GM21576 (cell line): ENCODE measurements around the gene KRTAP10-3.
"Not testable (repeated sequence)": the region's sequence is repeated elsewhere in the genome, so short reads cannot be mapped to it uniquely, and the experiment has no call there.

ENCODE experiments used
- ATAC-seq: cut with Tn5 transposase; IDR thresholded peaks from one replicate; pipeline ENCODE4 v1.9.1; 2021; ENCODE audit warnings: mild to moderate bottlenecking, moderate library complexity; ENCODE audit not compliant: unreplicated experiment

KRTAP10-3 gene

GRCh38 chr21:44558695-44559094 is at the start of gene KRTAP10-3:
Gene KRTAP10-3, minus strand, starts transcription at chr21:44558795. Its CDS starts 80 bp downstream, at chr21:44558715.
- no peak for ATAC-seq

GRCh38 chr21:44606495-44606894 is 47.9 kb upstream of the KRTAP10-3 start:
- no peak for ATAC-seq

GRCh38 chr21:44603911-44604310 is 45.3 kb upstream of the KRTAP10-3 start:
- no peak for ATAC-seq

- no peak for ATAC-seq
Observed at GRCh38 chr21:44603109-44603875, 44.7 kb upstream of the KRTAP10-3 start.

- ATAC-seq: no peak
Observed at GRCh38 chr21:44602463-44602850, 43.9 kb upstream of the KRTAP10-3 start.

GRCh38 chr21:44601596-44602462 is 43.2 kb upstream of the KRTAP10-3 start:
- no peak for ATAC-seq

GRCh38 chr21:44601091-44601490 is 42.5 kb upstream of the KRTAP10-3 start:
- not testable (repeated sequence) for ATAC-seq

GRCh38 chr21:44600118-44600978 is 41.8 kb upstream of the KRTAP10-3 start, which contains the start of gene KRTAP10-7:
Gene KRTAP10-7, plus strand, starts transcription at chr21:44600597. Its CDS starts 25 bp downstream, at chr21:44600622.
- not testable (repeated sequence) for ATAC-seq

- ATAC-seq: no peak
Observed at GRCh38 chr21:44599264-44600029, 40.9 kb upstream of the KRTAP10-3 start.

GRCh38 chr21:44598061-44598460 is 39.5 kb upstream of the KRTAP10-3 start:
- ATAC-seq: no peak

- no peak for ATAC-seq
Observed at GRCh38 chr21:44596068-44596725, 37.6 kb upstream of the KRTAP10-3 start.

- no peak for ATAC-seq
Observed at GRCh38 chr21:44595524-44595923, 36.9 kb upstream of the KRTAP10-3 start.

GRCh38 chr21:44594406-44594916 is 35.9 kb upstream of the KRTAP10-3 start:
- no peak for ATAC-seq

- no peak for ATAC-seq
Observed at GRCh38 chr21:44593598-44594405, 35.2 kb upstream of the KRTAP10-3 start.

GRCh38 chr21:44592446-44593311 is 34.1 kb upstream of the KRTAP10-3 start, which contains the start of gene KRTAP10-6:
Gene KRTAP10-6, minus strand, starts transcription at chr21:44592505. Its CDS starts 21 bp downstream, at chr21:44592484.
- no peak for ATAC-seq

- ATAC-seq: not testable (repeated sequence)
Observed at GRCh38 chr21:44591801-44592130, 33.2 kb upstream of the KRTAP10-3 start.
